ENCODE data around the gene VSTM2L. TPM values are rescaled to one million over a fixed set of nuclear protein-coding genes. Genes with fewer than 3 reads are reported as not detected.

VSTM2L gene
- total and polyA plus RNA-seq, 2 donors (not counting 3 experiments of a cell fraction or from before 2014, with no cell fraction given): 0.18 TPM; not detected in 1

DNA sequence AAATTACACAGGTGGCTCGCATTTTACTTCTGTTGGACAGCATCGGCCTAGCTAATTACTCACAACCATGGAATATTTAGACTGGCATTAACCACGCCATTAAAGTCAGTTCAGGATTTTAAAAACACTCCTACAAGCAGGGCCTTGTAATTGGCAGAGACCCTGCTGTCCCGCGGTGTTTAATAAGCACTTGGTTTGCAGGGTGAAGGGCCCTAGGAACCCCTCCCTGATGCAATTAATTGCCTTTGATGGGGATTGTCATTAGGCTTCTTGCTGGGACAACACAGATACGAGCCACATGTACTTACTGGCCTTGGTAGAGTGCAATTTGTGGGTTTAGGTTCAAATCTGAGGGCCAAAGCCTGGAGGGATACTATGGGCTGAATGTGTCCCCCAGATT lies 7.8 kb upstream of the VSTM2L start:
- POLR2A ChIA-PET: no interaction called here

More for the DNA sequence above, 7.8 kb upstream of the VSTM2L start:
- H3K9ac ChIP-seq (replicated peaks; ENCODE audit: extremely low read depth, insufficient read depth, low read length): no peak overlapping the region
- TF ChIP-seq, protein P1, sequence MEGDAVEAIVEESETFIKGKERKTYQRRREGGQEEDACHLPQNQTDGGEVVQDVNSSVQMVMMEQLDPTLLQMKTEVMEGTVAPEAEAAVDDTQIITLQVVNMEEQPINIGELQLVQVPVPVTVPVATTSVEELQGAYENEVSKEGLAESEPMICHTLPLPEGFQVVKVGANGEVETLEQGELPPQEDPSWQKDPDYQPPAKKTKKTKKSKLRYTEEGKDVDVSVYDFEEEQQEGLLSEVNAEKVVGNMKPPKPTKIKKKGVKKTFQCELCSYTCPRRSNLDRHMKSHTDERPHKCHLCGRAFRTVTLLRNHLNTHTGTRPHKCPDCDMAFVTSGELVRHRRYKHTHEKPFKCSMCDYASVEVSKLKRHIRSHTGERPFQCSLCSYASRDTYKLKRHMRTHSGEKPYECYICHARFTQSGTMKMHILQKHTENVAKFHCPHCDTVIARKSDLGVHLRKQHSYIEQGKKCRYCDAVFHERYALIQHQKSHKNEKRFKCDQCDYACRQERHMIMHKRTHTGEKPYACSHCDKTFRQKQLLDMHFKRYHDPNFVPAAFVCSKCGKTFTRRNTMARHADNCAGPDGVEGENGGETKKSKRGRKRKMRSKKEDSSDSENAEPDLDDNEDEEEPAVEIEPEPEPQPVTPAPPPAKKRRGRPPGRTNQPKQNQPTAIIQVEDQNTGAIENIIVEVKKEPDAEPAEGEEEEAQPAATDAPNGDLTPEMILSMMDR (IDR thresholded peaks at IDR 0.05; ENCODE audit: extremely low read depth in 1 of 2, insufficient read depth in 1 of 2, low read depth in 1 of 2, low read length in 2 of 2): no peak
- TF ChIP-seq GATA2 (IDR thresholded peaks at IDR 0.05; ENCODE audit: insufficient read depth, insufficient read length, low read depth, low read length) (no peak), EZH2 (IDR thresholded peaks at IDR 0.05; ENCODE audit: borderline replicate concordance, low read depth, low read length, severe bottlenecking) (no peak), FOS (IDR thresholded peaks at IDR 0.05; ENCODE audit: borderline replicate concordance, insufficient read depth, low read length) (no peak), POLR2AphosphoS5 (IDR thresholded peaks at IDR 0.05; ENCODE audit: insufficient read depth, low read depth, low read length) (no peak), JUN (IDR thresholded peaks at IDR 0.05; ENCODE audit: borderline replicate concordance, insufficient read depth, insufficient read length, low read depth) (no peak)
- TF ChIP-seq, protein P2, sequence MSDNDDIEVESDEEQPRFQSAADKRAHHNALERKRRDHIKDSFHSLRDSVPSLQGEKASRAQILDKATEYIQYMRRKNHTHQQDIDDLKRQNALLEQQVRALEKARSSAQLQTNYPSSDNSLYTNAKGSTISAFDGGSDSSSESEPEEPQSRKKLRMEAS (IDR thresholded peaks at IDR 0.05; ENCODE audit: insufficient read depth, insufficient read length): no peak
- CTCF ChIA-PET: interaction anchor here (0.6 to 1.4 kb wide), 2 partner anchors 331 to 590 kb away, joined by 3 read pairs; no protein-coding TSS in a partner anchor
- H3K79me2 ChIP-seq (ENCODE audit: control insufficient read depth, insufficient read depth, low read length): no peaks in the 10 kb centered on the region
- H3K9me3 ChIP-seq (replicated peaks; ENCODE audit: control insufficient read depth, insufficient read depth, low read length): no peaks in the 10 kb centered on the region
- no peaks in the 10 kb centered on the region for H3K4me1 ChIP-seq (ENCODE audit: control insufficient read depth, extremely low read depth, insufficient read depth, low read length)
- no peaks in the 10 kb centered on the region for H3K36me3 ChIP-seq (ENCODE audit: control insufficient read depth in 2 of 2, extremely low read depth in 1 of 2, insufficient read depth in 2 of 2, low read length in 2 of 2)
- FAIRE-seq: no peak
- no peak overlapping the region for H3K4me3 ChIP-seq (replicated peaks in 1 of 3; ENCODE audit: insufficient read depth in 1 of 3, low read depth in 1 of 3, low read length in 3 of 3)
- no peak for DNase-seq (ENCODE audit: low read depth, low spot score)
- peaks cover 6 to 8% of the 10 kb centered on the region in 2 experiments for H3K27me3 ChIP-seq (ENCODE audit: control insufficient read depth in 2 of 2, insufficient read depth in 2 of 2, low read length in 2 of 2)
- H3K27ac ChIP-seq (ENCODE audit: insufficient read depth, low read depth, low read length): no peak overlapping the region
- intact Hi-C loops (cut with micrococcal nuclease) (no loop called here), dilution Hi-C loops (cut with MboI; ENCODE audit: extremely low pct_ligation_motif_present, low sequenced_read_pairs) (no loop called here)
- no TSS peak for BruUV-seq (replicated peaks)
- H3K4me2 ChIP-seq (ENCODE audit: insufficient read depth, low read length): no peak overlapping the region
- H4K20me1 ChIP-seq (replicated peaks; ENCODE audit: control insufficient read depth, extremely low read depth, insufficient read depth, low read length): no peaks in the 10 kb centered on the region
- no peaks in the 10 kb centered on the region for H3K9me1 ChIP-seq (replicated peaks; ENCODE audit: control insufficient read depth, extremely low read depth, insufficient read depth, low read length)
- H2AFZ ChIP-seq (ENCODE audit: low read depth, low read length): no peak overlapping the region
